ENCODE results near the gene RAD50.

RAD50 gene

DNA sequence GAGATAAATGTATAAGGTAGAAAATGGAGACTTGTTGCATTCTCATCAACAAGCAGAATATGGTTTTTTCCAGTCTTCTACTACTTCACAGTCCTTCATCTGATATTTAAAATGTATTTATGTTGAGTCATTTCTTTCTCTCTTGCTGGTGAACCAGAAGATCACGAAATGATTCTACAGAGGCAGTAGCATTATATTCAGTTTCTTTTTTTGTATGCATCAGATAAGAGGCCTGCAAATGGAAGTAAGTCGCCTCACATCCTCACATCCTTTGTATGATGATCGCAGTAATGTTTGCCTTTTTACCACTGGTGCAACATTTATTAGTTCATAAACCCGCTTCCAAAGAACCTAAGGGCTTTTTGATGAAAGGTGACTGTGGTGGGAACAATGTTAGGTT lies 79.1 kb downstream of the RAD50 start:
- peak; percentile 48 for DNase-seq

DNA sequence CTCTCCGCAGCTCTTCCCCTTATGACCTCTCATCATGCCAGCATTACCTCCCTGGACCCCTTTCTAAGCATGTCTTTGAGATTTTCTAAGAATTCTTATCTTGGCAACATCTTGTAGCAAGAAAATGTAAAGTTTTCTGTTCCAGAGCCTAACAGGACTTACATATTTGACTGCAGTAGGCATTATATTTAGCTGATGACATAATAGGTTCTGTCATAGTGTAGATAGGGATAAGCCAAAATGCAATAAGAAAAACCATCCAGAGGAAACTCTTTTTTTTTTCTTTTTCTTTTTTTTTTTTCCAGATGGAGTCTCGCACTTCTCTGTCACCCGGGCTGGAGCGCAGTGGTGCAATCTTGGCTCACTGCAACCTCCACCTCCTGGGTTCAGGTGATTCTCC lies 80.5 kb downstream of the RAD50 start:
- DNase-seq, result no peak

DNA sequence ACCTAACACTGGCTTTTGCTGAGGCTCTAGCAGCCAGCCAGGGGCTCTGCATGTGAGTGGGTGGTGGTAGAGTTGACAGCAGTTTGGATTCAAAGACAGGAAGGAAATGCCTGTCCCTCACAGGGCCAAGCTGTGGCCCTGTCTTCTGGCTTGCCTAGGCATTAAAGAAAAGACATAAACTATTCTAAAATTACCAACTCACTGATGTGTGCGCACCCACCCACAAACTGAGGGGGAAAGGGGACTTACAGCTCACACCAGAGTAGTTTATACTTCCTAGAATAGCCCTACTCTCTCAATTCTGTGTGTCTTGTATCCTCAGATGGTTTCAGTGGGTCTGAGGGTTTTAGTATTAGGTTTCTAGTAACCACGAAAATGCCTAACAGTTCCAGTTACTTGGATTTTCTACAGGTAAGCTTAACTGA lies 82.9 kb downstream of the RAD50 start:
- no peak for DNase-seq

DNA sequence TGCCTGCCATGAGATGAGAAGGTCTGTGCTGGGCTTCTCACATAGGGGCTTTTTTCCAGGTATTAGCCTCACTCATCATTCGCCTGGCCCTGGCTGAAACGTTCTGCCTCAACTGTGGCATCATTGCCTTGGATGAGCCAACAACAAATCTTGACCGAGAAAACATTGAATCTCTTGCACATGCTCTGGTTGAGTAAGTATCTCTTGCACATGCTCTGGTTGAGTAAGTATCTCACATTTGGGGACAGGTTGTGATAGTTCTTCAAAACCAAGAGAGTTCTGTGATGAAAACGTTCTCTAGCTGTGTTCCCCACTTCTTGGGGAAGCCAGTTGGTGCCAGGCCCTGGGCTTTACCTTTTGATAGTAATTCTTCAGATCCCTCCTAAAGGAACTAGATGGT lies 83.8 kb downstream of the RAD50 start:
- no peak for DNase-seq

DNA sequence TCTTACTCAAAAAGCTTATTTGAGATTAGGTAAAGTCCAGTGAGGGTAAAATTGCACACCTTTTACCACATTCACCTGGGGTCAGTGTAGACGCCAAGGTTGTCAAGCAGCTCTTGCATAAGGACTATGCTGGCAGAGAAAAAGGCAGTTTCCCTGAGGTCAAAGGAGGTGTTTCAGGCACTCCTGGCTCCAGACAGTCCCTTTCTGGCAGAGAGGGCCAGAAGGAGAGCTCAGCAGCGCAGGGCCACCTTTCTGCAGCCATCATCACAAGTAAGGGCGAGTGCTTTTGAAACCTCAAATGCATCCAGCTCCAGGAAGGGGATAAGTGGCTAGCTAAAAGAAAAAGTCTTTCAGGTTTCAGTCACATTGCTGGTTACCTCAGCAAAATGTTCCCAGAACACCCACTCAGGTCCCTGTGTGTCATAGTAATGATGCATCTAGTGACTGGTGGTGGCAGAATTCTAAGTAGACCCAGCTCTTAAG lies 84.5 kb downstream of the RAD50 start:
- no peak for DNase-seq

DNA sequence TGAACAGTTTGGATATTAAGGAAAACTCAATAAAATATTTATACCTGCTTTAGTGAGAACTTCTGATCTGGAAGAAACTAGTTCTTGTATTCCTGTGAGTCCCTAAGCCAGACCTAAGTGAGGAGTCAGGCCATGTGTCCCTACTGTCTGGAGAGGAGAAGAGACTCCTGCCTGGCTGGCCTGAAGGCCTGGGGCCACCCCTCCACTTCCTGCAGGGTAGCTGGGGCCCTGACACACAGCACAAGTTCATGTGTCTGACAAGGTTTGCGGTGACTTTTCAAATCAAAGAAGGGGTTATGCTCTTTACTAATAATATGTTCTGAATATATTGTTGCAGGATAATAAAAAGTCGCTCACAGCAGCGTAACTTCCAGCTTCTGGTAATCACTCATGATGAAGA lies 85.1 kb downstream of the RAD50 start:
- DNase-seq, result no peak

DNA sequence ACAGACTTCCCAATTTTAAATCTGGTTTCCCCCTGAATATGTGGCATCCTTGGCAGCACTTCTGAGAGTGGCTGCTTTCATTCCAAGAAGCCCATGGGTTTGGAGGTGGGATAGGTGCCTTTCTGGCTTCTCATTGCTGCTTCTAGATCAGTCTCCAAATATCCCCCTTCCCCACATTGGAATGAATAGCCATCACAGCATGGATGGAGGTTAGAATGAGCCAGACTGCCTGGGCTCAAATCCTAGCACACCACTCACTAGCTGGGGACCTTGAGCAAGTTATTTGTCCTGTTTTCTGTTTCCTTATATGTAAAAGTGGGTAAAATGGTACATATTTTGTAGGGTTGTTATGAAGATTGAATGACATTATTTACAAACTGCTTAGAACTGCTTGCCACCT lies 87.4 kb downstream of the RAD50 start:
- no peak for DNase-seq

DNA sequence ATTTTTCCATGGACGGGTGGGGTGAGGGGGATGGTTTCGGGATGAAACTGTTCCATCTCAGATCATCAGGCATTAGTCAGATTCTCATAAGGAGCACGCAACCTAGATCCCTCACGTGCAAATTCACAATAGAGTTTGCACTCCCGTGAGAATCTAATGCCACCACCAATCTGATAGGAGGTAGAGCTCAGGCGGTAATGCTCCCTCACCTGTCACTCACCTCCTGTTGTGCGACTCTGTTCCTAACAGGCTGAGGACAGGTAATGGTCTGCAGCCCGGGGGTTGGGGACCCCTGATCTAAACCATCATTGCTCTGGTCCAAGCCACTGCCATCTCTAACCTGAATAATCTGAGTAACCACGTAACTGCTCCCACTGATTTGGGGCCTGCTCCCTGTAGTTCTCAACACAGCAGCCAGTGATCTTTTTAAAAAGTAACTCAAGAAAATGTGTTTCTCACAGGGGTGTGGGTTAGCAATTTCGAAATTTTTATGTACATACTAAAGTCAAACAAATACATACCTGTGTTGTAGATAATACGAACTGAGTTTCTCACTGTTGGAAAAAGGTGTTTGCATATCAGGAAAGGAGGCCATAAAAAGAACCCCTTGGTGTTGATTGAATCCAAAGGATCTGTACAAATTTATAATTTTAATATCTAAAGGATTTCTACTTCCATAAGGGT lies 89.9 kb downstream of the RAD50 start:
- no peak for DNase-seq

DNA sequence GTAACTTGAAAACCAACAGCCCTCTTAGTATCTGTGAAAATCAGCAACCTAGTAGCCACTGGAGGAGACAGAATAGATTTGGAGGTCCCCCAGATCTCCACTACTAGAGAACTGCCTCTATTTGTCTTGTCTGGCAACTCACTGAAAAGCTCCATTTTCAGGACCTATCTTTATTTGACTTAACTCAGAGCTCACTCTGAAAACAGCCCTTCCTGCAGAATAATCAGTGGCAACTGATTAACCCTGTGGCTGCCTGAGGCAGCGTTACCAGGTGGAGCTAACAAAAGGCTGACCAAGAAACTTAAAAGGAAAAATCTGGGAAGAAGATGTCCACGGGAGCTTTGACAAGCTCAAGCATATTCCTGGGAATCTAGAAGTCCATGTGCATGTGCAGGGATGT lies 90.7 kb downstream of the RAD50 start:
- no peak for DNase-seq

DNA sequence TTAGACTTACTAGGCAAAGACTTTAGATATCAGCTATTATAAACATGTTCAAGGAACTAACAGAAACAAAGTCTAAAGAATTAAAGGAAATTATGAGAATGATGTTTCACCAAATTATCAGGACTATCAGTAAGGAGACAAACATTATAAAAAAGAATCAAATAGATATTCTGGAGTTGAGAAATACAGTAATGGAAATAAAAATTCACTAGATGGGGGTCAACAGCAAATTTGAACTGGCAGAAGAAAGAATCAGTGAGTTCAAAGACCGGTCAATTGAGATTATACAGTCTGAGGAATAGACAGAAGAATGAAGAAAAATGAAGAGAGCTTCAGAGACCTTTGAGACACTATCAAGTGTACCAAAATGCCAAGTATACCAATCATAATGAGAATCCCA lies 91.6 kb downstream of the RAD50 start:
- no peak for DNase-seq

DNA sequence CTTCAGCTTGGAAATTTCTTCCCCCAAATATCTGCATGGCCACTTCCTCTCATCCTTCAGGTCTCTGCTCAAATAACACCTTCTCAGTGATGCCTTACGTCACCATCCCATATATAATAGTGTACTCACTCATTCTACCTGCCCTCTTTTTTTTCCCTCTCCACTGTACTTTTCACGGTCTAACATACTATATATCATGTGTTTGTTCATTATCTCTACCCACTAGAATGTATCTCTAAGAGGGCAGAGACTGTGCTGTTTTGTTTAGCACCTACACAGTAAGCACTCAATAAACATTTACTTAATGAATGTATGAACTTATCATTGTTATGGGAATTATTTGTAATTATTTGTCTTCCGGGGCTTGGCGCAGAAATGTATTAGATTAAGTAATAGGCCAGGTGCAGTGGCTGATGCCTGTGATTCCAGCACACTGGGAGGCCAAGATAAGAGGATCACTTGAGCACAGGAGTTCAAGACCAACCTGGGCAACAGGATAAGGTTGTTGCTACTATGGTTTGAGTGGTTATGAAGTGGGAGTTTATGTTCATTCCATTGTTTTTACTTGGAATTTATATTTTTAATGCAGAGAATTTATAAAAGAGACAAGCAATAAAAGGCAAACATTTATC lies 95.2 kb downstream of the RAD50 start:
- DNase-seq, result peak; percentile 40

DNA sequence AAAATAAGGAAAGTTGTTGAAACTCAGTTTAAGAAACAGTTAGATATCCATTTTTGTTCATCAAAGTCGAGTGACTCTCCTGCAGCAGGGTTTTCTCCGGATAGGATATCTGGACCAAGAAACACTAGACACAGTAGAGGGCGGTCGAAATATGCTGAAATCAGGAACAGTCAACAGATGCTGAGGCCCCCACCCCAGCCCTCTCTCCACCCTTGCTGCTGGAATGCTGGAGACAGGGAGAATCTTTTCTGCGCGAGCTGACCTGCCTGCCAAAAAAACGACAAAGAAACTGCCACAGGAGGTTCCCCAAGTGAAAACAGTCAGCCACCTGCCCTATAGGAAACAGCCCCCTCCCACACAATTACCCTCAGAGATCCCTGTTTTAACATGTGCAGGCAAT lies 96.9 kb downstream of the RAD50 start:
- no peak for DNase-seq

DNA sequence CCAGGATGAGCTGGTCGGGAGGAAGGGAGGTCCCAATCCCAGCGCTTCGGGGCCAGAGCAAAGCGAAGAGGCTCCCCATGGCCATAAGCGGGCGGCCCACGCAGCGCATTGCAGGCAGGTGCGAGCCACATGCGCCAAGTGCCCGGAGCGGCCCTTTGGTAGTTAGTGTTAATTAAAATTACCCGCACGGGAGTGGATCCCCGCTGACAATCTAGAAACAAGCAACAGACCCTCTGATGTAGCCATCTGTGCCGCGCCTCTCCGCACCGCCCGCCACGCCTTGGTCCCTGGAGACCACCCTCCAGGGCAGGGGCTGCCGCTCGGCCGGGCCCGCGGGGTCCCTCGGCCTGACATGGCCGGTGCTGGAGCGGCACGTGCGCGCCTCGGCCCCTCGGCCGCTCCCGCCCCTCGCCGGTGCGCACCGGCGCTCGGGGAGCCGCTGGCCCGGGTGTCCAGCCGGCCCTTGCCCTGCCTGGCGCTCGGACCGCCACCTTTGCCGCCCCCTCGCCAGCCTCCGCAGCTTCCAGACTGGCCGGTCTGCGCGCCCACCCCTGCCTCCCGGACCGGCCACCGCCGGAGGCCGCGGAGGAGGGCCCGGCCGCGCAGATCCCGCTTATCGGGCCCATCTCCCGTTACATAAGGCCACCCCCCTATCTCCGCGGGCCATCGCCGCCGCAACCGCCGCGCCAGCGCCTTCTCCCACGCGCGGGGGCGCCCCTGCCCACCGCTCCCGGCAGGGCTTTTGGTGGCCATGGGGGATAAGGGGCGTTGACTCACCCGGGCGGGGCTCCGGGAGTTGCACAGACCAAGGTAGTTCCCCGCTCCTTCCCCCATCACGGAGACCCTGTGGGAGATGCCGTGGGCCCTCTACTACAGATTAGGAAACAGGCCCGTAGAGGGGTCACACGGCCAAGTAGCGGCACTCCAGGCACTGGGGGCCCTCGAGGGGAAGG lies 99.3 kb downstream of the RAD50 start:
- no peak for DNase-seq

DNA sequence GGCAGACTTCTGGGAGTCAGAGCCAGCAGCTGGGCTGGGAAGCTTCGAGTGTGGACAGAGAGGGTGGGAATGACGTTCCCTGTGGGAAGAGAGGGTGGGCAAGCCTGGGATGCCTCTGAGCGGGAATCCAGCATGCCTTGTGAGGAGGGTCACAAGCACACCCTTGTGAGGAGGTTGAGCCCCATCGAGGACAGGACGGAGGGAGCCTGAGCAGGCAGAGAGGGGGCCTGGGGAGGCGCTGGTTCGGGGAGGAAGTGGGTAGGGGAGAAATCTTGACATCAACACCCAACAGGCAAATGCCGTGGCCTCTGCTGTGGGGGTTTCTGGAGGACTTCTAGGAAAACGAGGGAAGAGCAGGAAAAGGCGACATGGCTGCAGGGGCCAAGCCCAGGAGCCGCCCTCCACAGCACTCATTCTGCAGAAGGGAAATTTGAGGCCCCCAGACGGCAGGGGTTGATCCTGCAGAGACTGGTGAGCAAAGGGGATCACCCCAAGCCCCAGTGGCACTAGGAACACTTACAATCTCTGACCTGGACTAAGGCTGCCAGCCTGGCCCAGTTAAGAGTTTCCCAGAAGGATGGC lies 100.1 kb downstream of the RAD50 start:
- no peak for DNase-seq

DNA sequence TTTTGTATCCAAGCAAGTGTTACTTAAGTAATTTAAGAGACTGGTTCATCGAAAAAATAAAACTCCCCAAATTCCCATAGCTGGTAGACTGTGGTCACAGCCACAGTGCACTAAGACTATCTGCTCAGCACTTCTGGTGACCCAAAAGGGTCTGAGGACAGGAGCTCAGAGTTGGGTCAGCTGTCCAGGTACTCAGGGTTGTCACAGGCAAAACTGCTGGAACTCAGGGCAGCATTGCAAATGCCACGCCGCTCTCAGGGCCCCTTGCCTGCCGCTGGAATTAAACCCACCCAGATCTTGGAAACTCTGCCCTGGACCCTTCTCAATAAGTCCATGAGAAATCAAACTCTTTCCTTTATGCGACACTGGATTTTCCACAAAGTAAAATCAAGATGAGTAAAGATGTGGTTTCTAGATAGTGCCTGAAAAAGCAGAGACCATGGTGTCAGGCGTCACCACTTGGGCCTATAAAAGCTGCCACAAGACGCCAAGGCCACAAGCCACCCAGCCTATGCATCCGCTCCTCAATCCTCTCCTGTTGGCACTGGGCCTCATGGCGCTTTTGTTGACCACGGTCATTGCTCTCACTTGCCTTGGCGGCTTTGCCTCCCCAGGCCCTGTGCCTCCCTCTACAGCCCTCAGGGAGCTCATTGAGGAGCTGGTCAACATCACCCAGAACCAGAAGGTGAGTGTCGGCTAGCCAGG lies 101.1 kb downstream of the RAD50 start, which contains the start of gene IL13:
Gene IL13 (plus strand): TSS at position 498 of the 705 bp plus-strand sequence. CDS start 14 bp downstream, at position 512.
- DNase-seq, result no peak

DNA sequence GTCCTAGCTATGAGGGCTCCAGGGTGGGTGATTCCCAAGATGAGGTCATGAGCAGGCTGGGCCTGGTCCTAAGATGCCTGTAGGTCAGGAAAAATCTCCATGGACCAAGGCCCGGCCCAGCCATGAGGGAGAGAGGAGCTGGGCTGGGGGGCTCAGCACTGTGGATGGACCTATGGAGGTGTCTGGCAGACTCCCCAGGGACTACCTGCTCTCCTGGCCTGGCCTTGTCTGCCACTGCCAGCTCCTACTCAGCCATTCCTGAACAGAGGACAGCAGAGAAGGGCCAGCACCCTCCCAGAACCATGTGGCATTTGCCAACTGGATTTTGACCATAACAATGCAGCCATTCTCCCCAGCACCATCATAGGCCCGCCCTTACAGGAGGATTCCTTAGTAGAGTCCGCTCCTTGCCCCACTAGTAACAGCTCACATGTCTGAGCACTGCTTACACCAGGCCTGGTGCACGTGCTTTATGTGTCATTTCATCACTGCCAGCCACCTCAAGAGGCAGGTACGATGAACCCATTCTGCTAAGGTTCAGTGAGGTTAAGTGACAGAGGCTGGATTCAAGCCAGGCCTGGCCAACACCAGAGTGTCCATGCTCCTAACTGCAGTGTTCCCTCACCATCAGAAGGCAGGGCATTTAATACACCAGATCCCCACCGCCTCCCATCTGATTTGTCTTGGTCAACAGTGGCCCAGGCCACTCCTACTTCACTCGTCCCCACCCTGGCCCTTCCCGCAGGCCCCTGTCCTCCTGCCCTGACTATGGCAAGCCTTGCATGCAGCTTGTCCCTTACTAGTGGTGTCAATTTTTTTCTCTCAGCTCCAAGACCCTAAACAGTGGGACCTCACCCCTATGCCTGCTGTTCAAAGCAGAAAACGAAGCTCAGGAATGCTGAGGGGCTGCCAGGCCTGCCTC lies 101.9 kb downstream of the RAD50 start:
- no peak for DNase-seq

DNA sequence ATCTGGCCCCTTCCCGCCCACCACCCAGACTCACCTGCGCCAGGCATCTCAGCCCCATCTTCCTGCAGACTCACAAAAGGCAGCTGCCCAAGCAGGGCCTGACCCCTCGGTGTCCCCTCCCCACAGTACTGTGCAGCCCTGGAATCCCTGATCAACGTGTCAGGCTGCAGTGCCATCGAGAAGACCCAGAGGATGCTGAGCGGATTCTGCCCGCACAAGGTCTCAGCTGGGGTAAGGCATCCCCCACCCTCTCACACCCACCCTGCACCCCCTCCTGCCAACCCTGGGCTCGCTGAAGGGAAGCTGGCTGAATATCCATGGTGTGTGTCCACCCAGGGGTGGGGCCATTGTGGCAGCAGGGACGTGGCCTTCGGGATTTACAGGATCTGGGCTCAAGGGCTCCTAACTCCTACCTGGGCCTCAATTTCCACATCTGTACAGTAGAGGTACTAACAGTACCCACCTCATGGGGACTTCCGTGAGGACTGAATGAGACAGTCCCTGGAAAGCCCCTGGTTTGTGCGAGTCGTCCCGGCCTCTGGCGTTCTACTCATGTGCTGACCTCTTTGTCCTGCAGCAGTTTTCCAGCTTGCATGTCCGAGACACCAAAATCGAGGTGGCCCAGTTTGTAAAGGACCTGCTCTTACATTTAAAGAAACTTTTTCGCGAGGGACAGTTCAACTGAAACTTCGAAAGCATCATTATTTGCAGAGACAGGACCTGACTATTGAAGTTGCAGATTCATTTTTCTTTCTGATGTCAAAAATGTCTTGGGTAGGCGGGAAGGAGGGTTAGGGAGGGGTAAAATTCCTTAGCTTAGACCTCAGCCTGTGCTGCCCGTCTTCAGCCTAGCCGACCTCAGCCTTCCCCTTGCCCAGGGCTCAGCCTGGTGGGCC lies 103.1 kb downstream of the RAD50 start:
- no peak for DNase-seq

DNA sequence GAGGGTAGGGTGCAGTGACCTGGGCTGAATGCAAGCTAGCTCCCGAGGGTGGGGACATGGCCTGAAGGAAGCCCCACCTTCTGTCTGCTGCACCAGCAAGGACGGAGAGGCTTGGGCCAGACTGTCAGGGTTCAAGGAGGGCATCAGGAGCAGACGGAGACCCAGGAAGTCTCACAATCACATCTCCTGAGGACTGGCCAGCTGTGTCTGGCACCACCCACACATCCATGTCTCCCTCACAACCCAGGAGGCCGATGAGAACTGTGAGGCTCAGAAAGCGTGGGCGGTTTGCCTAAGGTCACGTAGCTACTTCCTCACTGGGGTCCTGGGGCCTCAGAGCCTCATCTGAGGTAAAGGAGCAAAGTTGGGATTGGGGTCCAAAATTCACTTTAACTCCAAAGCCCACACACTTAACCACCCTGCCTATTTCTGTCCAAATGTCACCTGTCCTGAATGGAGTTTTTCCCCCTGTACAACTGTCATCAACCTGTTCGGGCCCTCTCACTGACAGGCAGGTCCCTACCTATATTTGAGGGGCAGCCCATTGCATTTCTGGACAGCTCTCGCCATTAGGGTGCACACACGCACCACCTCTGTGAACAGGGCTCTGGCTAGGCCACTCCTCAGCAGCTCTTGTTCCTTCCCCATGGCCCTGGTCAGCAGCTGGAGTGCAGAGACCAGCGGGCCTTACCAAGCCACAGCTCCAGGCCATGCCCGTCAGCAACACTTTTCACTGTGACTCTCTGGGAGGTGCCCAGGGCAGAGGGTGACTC lies 104.6 kb downstream of the RAD50 start:
- DNase-seq, result peak; percentile 47

DNA sequence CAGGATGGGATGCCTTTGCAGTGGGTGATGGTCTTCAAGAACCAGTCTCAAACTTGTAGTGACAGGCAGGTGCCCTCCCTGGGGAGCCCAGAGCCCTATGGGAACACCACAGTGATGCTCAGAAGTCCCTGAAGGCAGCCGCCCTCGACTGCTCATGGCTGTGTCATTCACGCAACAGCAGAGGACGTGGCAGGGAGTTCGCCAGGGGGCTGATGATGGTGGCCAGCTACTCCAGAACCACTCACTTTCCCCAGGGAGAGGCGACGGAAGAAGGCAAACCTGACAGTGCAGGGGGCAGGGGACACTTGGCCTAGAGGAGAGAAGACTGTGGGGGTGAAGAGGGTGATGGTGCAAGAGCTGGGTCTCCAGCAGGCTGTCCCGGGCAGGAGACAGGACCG lies 105.2 kb downstream of the RAD50 start:
- no peak for DNase-seq

Measured in OCI-M1 (cell line).